Measurements from ENCODE around the gene EPHB1. TPM values are rescaled to one million over a fixed set of nuclear protein-coding genes. Genes with fewer than 3 reads are reported as not detected.

The EPHB1 gene
- total RNA-seq, 1 experiment from 2014 or later: 0.86 TPM

DNA sequence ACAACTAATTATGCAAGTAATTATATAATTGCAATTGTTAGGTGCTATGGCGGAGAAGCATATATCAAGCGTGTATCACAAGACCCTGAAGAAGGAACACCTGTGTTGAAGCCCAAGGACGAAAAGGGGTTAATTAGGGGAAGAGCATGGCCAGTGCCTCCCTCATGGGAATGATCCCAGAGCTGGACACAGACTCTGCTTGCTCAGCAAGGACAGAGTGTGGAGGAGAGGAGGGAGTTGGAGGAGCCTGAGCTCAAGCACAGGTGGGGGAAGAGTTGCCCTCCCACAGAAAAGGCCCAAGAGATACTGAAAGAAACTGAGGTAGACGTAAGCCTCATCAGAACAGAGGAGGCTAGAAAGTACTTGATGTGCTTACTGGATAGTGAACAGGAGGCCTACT, 423.7 kb downstream of the EPHB1 start:
- no TSS peak for BruUV-seq (replicated peaks)
- Histone ChIP-seq H3K79me2 (ENCODE audit: insufficient read depth, low read length) (no peaks in the 10 kb centered on the region), H4K20me1 (ENCODE audit: insufficient read depth) (no peaks in the 10 kb centered on the region), H3K4me3 (replicated peaks in 1 of 2; ENCODE audit: low read depth in 1 of 2, low read length in 2 of 2) (no peak overlapping the region), H3K9me3 (ENCODE audit: control insufficient read depth in 1 of 2, insufficient read depth in 1 of 2, low read depth in 1 of 2, low read length in 2 of 2) (no peaks in the 10 kb centered on the region), H3K4me2 (ENCODE audit: low read length) (no peak overlapping the region), H3K36me3 (ENCODE audit: control insufficient read depth in 1 of 2, insufficient read depth in 2 of 2, low read length in 2 of 2) (no peaks in the 10 kb centered on the region), H2AFZ (ENCODE audit: low read depth, low read length, poor library complexity, severe bottlenecking) (no peak overlapping the region), H3K9ac (ENCODE audit: low read length) (no peak overlapping the region), H3K9me2 (ENCODE audit: insufficient read depth) (no peaks in the 10 kb centered on the region), H3K4me1 (ENCODE audit: control insufficient read depth in 1 of 2, insufficient read depth in 2 of 2, low read length in 2 of 2) (no peaks in the 10 kb centered on the region), H3K27ac (ENCODE audit: low read depth, low read length) (no peak overlapping the region), H3K27me3 (ENCODE audit: insufficient read depth, low read length) (peaks cover 3% of the 10 kb centered on the region; the same call in 1 of the 2 replicates)
- intact Hi-C loops (cut with micrococcal nuclease): no loop called here
- TF ChIP-seq ZFX (IDR thresholded peaks at IDR 0.05) (no peak), ZBTB33 (IDR thresholded peaks at IDR 0.05; ENCODE audit: extremely low read depth, insufficient replicate concordance, low read length) (no peak), POLR2AphosphoS5 (IDR thresholded peaks at IDR 0.05; ENCODE audit: low read depth, low read length) (no peak), SP1 (IDR thresholded peaks at IDR 0.05; ENCODE audit: low read depth) (no peak), EZH2 (IDR thresholded peaks at IDR 0.05) (no peak), RAD21 (IDR thresholded peaks at IDR 0.05; ENCODE audit: low read depth) (no peak), CEBPB (IDR thresholded peaks at IDR 0.05; ENCODE audit: low read depth) (no peak), SIN3A (IDR thresholded peaks at IDR 0.05; ENCODE audit: low read depth) (no peak), ZNF274 (IDR thresholded peaks at IDR 0.05; ENCODE audit: low read depth, low read length) (no peak), CTCF (IDR thresholded peaks at IDR 0.05 in 2 of 3, conservative IDR thresholded peaks at IDR 0.05 in 1 of 3; ENCODE audit: borderline replicate concordance in 1 of 3, insufficient read depth in 1 of 3, low read depth in 2 of 3, low read length in 2 of 3) (no peak), ELF1 (IDR thresholded peaks at IDR 0.05; ENCODE audit: borderline replicate concordance, low read depth) (no peak), EZH2phosphoT487 (IDR thresholded peaks at IDR 0.05; ENCODE audit: borderline replicate concordance) (no peak), ATF3 (IDR thresholded peaks at IDR 0.05) (no peak), POLR2A (IDR thresholded peaks at IDR 0.05; ENCODE audit: borderline replicate concordance, extremely low read depth, insufficient read depth, insufficient read length) (no peak)
- TF ChIP-seq, protein P1, sequence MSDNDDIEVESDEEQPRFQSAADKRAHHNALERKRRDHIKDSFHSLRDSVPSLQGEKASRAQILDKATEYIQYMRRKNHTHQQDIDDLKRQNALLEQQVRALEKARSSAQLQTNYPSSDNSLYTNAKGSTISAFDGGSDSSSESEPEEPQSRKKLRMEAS (IDR thresholded peaks at IDR 0.05): no peak
- ChIA-PET POLR2A (no interaction called here), CTCF (no interaction called here), RAD21 (ENCODE audit: low non-redundant PET in 1 of 2, low total read pairs in 2 of 2, uncharacterized antibody in 2 of 2, unreplicated experiment in 2 of 2) (no interaction called here)
- DNase-seq (ENCODE audit: low read depth, low spot score) (no peak), ATAC-seq (no peak)

All from HCT116 (cell line).